KMS-11 (cell line): ENCODE results near the gene PEX3.

Experiments
- H2AFZ ChIP-seq: fragments of 200-600 bp; sonication (generic); 2 replicates; pipeline ENCODE4 v1.6.1; 2016; ENCODE audit warnings: antibody characterized with exemption, mixed run types, low read depth
- H3K27ac ChIP-seq: fragments of 200-600 bp; sonication (generic); 2 replicates; pipeline ENCODE4 v1.6.1; 2016; ENCODE audit warnings: mild to moderate bottlenecking, mixed run types
- H3K27me3 ChIP-seq: fragments of 200-600 bp; sonication (generic); 2 replicates; pipeline ENCODE4 v1.6.1; 2017; ENCODE audit warnings: mild to moderate bottlenecking, low read depth, mixed run types, moderate library complexity; ENCODE audit not compliant: insufficient read depth
- H3K36me3 ChIP-seq: fragments of 200-600 bp; sonication (generic); 2 replicates; pipeline ENCODE4 v1.6.1; 2017; ENCODE audit warnings: mild to moderate bottlenecking, mixed run types; ENCODE audit not compliant: insufficient read depth
- H3K4me1 ChIP-seq: fragments of 200-600 bp; sonication (generic); 2 replicates; pipeline ENCODE4 v1.6.1; 2016; ENCODE audit warnings: mild to moderate bottlenecking, low read depth, mixed run types; ENCODE audit not compliant: poor library complexity, severe bottlenecking
- H3K4me2 ChIP-seq: fragments of 200-600 bp; sonication (generic); 2 replicates; pipeline ENCODE4 v1.7.0; 2016; ENCODE audit warnings: mild to moderate bottlenecking, mixed run types
- H3K4me3 ChIP-seq: fragments of 200-600 bp; sonication (generic); IDR thresholded peaks from 2 replicates; pipeline ENCODE4 v1.6.1; 2017; ENCODE audit warnings: low read depth, low read length, mixed read lengths; ENCODE audit not compliant: insufficient read depth
- H3K79me2 ChIP-seq: fragments of 200-600 bp; sonication (generic); 2 replicates; pipeline ENCODE4 v1.6.1; 2016; ENCODE audit warnings: low read depth, mixed run types; ENCODE audit not compliant: insufficient read depth
- H3K9ac ChIP-seq: fragments of 200-600 bp; sonication (generic); 2 replicates; pipeline ENCODE4 v1.6.1; 2016; ENCODE audit warnings: mild to moderate bottlenecking, mixed run types
- H4K20me1 ChIP-seq: fragments of 200-600 bp; sonication (generic); 2 replicates; pipeline ENCODE4 v1.6.1; 2016; ENCODE audit warnings: mild to moderate bottlenecking, mixed run types; ENCODE audit not compliant: insufficient read depth
- TF ChIP-seq, protein P1 (sequence below): fragments of 200-600 bp; sonication (generic); conservative IDR thresholded peaks from 2 replicates; pipeline ENCODE4 v1.6.1; 2017; ENCODE audit warnings: low read depth, mild to moderate bottlenecking, antibody characterized with exemption, low read length, moderate library complexity, mixed read lengths

The PEX3 gene

GRCh38 chr6:143449714-143450452 is 722 bp upstream of the PEX3 start:
- TF ChIP-seq, protein P1, sequence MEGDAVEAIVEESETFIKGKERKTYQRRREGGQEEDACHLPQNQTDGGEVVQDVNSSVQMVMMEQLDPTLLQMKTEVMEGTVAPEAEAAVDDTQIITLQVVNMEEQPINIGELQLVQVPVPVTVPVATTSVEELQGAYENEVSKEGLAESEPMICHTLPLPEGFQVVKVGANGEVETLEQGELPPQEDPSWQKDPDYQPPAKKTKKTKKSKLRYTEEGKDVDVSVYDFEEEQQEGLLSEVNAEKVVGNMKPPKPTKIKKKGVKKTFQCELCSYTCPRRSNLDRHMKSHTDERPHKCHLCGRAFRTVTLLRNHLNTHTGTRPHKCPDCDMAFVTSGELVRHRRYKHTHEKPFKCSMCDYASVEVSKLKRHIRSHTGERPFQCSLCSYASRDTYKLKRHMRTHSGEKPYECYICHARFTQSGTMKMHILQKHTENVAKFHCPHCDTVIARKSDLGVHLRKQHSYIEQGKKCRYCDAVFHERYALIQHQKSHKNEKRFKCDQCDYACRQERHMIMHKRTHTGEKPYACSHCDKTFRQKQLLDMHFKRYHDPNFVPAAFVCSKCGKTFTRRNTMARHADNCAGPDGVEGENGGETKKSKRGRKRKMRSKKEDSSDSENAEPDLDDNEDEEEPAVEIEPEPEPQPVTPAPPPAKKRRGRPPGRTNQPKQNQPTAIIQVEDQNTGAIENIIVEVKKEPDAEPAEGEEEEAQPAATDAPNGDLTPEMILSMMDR = no peak
- peak overlapping the region; percentile 83 for H3K4me2 ChIP-seq
- H4K20me1 ChIP-seq = no peaks in the 10 kb centered on the region
- H3K27ac ChIP-seq = peak overlapping the region; percentile 91
- no peaks in the 10 kb centered on the region for H3K27me3 ChIP-seq
- no peak overlapping the region for H3K4me3 ChIP-seq
- peak overlapping the region; percentile 83 for H2AFZ ChIP-seq
- no peaks in the 10 kb centered on the region for H3K36me3 ChIP-seq
- peak overlapping the region; percentile 95 for H3K9ac ChIP-seq
- peaks cover 39% of the 10 kb centered on the region for H3K79me2 ChIP-seq
- peaks cover 25% of the 10 kb centered on the region for H3K4me1 ChIP-seq

DNA sequence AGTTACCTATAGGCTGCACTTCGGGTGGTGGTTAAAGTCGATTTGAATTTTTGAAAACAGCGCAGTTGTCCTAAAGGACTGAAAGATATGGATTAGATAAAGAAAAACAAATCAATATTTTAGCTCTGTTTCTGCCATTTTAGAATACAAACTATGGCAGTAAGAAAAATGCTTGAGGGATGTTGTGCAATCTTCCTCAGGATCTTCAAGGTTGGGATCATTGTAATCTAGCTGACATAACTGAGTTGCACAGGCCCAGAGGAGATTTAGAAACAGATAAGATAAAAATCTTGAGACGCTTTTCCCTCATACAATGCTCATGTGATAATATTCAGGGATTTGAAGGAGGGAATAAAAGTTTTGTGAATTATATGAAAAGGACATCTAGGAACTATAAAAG is 926 bp downstream of the PEX3 start:
- Histone ChIP-seq H4K20me1 (no peaks in the 10 kb centered on the region), H3K4me2 (peak overlapping the region; percentile 90), H3K9ac (peak overlapping the region; percentile 95), H3K4me3 (no peak overlapping the region), H3K4me1 (peaks cover 25% of the 10 kb centered on the region), H2AFZ (peak overlapping the region; percentile 83; the same call in 1 of the 2 replicates), H3K79me2 (peaks cover 39% of the 10 kb centered on the region), H3K27me3 (no peaks in the 10 kb centered on the region), H3K27ac (peak overlapping the region; percentile 91; the same call in 1 of the 2 replicates), H3K36me3 (no peaks in the 10 kb centered on the region)
- TF ChIP-seq, protein P1 = no peak

DNA sequence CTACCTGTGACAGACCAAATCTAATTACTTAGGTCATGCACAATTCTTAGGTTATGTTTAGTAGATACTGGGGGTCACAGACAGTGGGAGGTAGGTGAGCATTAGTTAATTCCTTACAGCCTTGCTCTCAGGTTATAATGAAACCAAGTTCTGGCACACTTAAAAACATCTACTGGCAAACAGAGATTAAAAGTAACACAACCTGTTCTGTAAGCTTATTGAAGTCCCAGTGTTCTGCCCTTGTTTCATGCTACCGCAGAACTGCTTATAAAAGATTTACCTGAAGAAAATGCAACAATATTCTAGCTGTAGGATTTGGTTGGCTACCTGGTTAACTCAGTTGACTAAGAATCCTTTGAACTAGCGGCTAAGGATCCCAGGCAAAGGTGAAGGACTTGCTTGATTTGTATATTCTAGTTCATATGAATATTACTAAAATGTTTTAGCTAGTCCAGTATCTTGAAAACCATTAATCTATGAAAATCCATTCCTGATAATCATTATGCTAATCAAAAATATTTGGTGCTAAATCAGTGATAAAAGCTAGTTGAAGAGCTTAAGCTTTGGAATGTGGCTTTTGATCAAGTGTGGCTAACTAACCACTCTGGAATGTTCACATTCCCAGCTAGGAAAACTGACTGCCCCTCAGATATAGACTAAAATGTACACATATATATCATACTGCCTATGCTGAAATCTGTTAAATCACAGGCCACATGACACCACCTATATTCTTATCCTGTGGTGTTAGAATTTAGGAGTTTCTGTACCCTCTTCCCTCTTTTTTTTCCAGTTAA is 7.2 kb downstream of the PEX3 start:
- Histone ChIP-seq H3K36me3 (no peaks in the 10 kb centered on the region), H3K27ac (no peak overlapping the region), H3K9ac (no peak overlapping the region), H3K79me2 (no peaks in the 10 kb centered on the region), H4K20me1 (no peaks in the 10 kb centered on the region), H3K4me1 (peaks cover 8% of the 10 kb centered on the region), H3K27me3 (no peaks in the 10 kb centered on the region), H3K4me2 (no peak overlapping the region), H2AFZ (no peak overlapping the region), H3K4me3 (no peak overlapping the region)
- TF ChIP-seq, protein P1 = no peak

GRCh38 chr6:143465546-143465945 is 14.9 kb downstream of the PEX3 start:
- TF ChIP-seq, protein P1 = no peak
- Histone ChIP-seq H3K4me1 (peaks cover 7% of the 10 kb centered on the region), H3K4me2 (no peak overlapping the region), H3K27ac (no peak overlapping the region), H2AFZ (no peak overlapping the region), H3K9ac (no peak overlapping the region), H3K36me3 (no peaks in the 10 kb centered on the region), H3K27me3 (no peaks in the 10 kb centered on the region), H3K79me2 (no peaks in the 10 kb centered on the region), H4K20me1 (no peaks in the 10 kb centered on the region), H3K4me3 (no peak overlapping the region)
